H1 (cell line): Measurements from ENCODE around the gene CENPV. TPM values are rescaled to one million over a fixed set of nuclear protein-coding genes. Genes with fewer than 3 reads are reported as not detected.
A peak's percentile ranks its signal among the peaks of the same experiment; 100 is the strongest.

Source experiments
- CTCF ChIA-PET: fragments of 300-600 bp; sonication (Branson Sonifier 250); formaldehyde crosslinking; loops from one replicate; lab custom pipeline; 2021; ENCODE audit not compliant: partially characterized antibody; lab: Charles Lee
- POLR2A ChIA-PET: fragments of 300-600 bp; sonication (Branson Sonifier 250); formaldehyde crosslinking; loops from one replicate; lab custom pipeline; 2021; ENCODE audit warnings: inconsistent platforms; ENCODE audit not compliant: partially characterized antibody; lab: Charles Lee
- DNase-seq, 2 experiments: peaks; one replicate each; pipeline versions ENCODE4 v3.0.0 to v3.0.0-alpha.2; 2010 to 2022; ENCODE audit warnings: low spot score in 2 of 2, low read depth in 1 of 2, mixed read lengths in 1 of 2
- FAIRE-seq: peaks from 2 replicates; lab custom pipeline; 2011; peaks lifted over from hg19 to GRCh38; lab: Jason Lieb, UNC
- H2AFZ ChIP-seq: 2 replicates; pipeline ENCODE4 v1.8.1; 2012; ENCODE audit warnings: low read length, inconsistent platforms
- H2AK5ac ChIP-seq: 2 replicates; pipeline ENCODE4 v1.6.1; 2013; ENCODE audit warnings: low read depth, low read length
- H2BK120ac ChIP-seq: replicated peaks from 2 replicates; pipeline ENCODE3; 2013; ENCODE audit warnings: low read depth, low read length, inconsistent platforms
- H2BK12ac ChIP-seq: 2 replicates; pipeline ENCODE4 v1.6.1; 2013; ENCODE audit warnings: low read depth, low read length
- H2BK15ac ChIP-seq: 2 replicates; pipeline ENCODE4 v1.6.1; 2013; ENCODE audit warnings: low read length
- H2BK20ac ChIP-seq: 2 replicates; pipeline ENCODE4 v1.6.1; 2013; ENCODE audit warnings: low read length
- H2BK5ac ChIP-seq: 2 replicates; pipeline ENCODE4 v1.6.1; 2013; ENCODE audit warnings: low read depth, low read length
- H3K14ac ChIP-seq: 2 replicates; pipeline ENCODE4 v1.6.1; 2013; ENCODE audit warnings: inconsistent platforms; ENCODE audit not compliant: insufficient read length
- H3K18ac ChIP-seq: 2 replicates; pipeline ENCODE4 v1.6.1; 2013; ENCODE audit warnings: low read length; ENCODE audit errors: extremely low read depth
- H3K23ac ChIP-seq: 2 replicates; pipeline ENCODE4 v1.6.1; 2013; ENCODE audit warnings: inconsistent platforms; ENCODE audit not compliant: insufficient read length
- H3K23me2 ChIP-seq: 2 replicates; pipeline ENCODE4 v1.6.1; 2013; ENCODE audit warnings: low read depth, low read length
- H3K27ac ChIP-seq: 2 replicates; pipeline ENCODE4 v1.6.1; 2011; ENCODE audit warnings: low read depth, low read length, inconsistent platforms
- H3K27me3 ChIP-seq, 4 experiments: replicated peaks in 1 of 4; 1 replicate in 1 of 4; 2 replicates in 3 of 4; pipeline versions ENCODE4 v1.6.1 to v1.8.1; 2011 to 2013; ENCODE audit warnings: low read length in 3 of 4, mild to moderate bottlenecking in 3 of 4, inconsistent platforms in 2 of 4, mixed read lengths in 2 of 4, moderate library complexity in 1 of 4; ENCODE audit not compliant: control insufficient read depth in 3 of 4, insufficient read depth in 3 of 4; ENCODE audit errors: extremely low read depth in 1 of 4
- H3K36me3 ChIP-seq, 4 experiments: 2 replicates each; pipeline versions ENCODE4 v1.6.1 to v1.8.1; 2011 to 2013; ENCODE audit warnings: mild to moderate bottlenecking in 4 of 4, low read length in 3 of 4, moderate library complexity in 2 of 4, control low read depth in 1 of 4, inconsistent platforms in 1 of 4; ENCODE audit not compliant: insufficient read depth in 4 of 4, control insufficient read depth in 2 of 4
- H3K4ac ChIP-seq: replicated peaks from 2 replicates; pipeline ENCODE3; 2013; ENCODE audit warnings: low read length, low read depth, mixed read lengths, inconsistent platforms; ENCODE audit not compliant: insufficient read length
- H3K4me1 ChIP-seq, 4 experiments: replicated peaks in 1 of 4; 1 replicate in 1 of 4; 2 replicates in 3 of 4; pipeline versions ENCODE4 v1.6.1 to v1.8.1; 2011 to 2013; ENCODE audit warnings: low read length in 3 of 4, inconsistent platforms in 2 of 4, mixed read lengths in 1 of 4; ENCODE audit not compliant: insufficient read depth in 4 of 4, control insufficient read depth in 3 of 4
- H3K4me2 ChIP-seq, 2 experiments: 2 replicates each; pipeline versions ENCODE4 v1.6.1 to v1.8.1; 2011 to 2013; ENCODE audit warnings: low read depth in 2 of 2, low read length in 2 of 2, control low read depth in 1 of 2, inconsistent platforms in 1 of 2, mild to moderate bottlenecking in 1 of 2; ENCODE audit not compliant: insufficient read depth in 1 of 2
- H3K4me3 ChIP-seq, 4 experiments: fragments of 200-600, 300-600 bp in 1 of 4; sonication (generic), shearing (Covaris generic), sonication (Bioruptor Twin) in 1 of 4; 2 replicates each; pipeline versions ENCODE4 v1.5.1 to v1.8.1; 2011 to 2016; ENCODE audit warnings: low read length in 4 of 4, low read depth in 3 of 4, control low read depth in 2 of 4, inconsistent platforms in 2 of 4, mild to moderate bottlenecking in 2 of 4, mixed read lengths in 1 of 4, moderate library complexity in 1 of 4; ENCODE audit not compliant: insufficient read depth in 2 of 4; ENCODE audit errors: extremely low read depth in 1 of 4
- H3K56ac ChIP-seq: replicated peaks from 2 replicates; pipeline ENCODE3; 2013; ENCODE audit warnings: low read depth, mild to moderate bottlenecking, mixed read lengths, low read length, inconsistent platforms; ENCODE audit not compliant: insufficient read length
- H3K79me1 ChIP-seq: 2 replicates; pipeline ENCODE4 v1.6.1; 2013; ENCODE audit warnings: low read depth, low read length, control low read depth
- H3K79me2 ChIP-seq, 2 experiments: 2 replicates each; pipeline versions ENCODE4 v1.6.1 to v1.8.1; 2012 to 2013; ENCODE audit warnings: low read length in 2 of 2, mild to moderate bottlenecking in 2 of 2, inconsistent platforms in 1 of 2; ENCODE audit not compliant: insufficient read depth in 2 of 2, control insufficient read depth in 1 of 2
- H3K9ac ChIP-seq, 4 experiments: replicated peaks in 1 of 4; 1 replicate in 1 of 4; 2 replicates in 3 of 4; pipeline versions ENCODE4 v1.6.1 to v1.8.1; 2011 to 2013; ENCODE audit warnings: low read depth in 3 of 4, low read length in 3 of 4, control low read depth in 2 of 4, mild to moderate bottlenecking in 2 of 4, moderate library complexity in 2 of 4, inconsistent platforms in 1 of 4; ENCODE audit errors: extremely low read depth in 1 of 4
- H3K9me3 ChIP-seq, 2 experiments: 2 replicates each; pipeline versions ENCODE4 v1.6.1 to v1.8.1; 2012 to 2013; ENCODE audit warnings: mild to moderate bottlenecking in 2 of 2, moderate library complexity in 2 of 2, control low read depth in 1 of 2, inconsistent platforms in 1 of 2, low read depth in 1 of 2, low read length in 1 of 2, mixed read lengths in 1 of 2; ENCODE audit not compliant: insufficient read depth in 2 of 2
- H4K20me1 ChIP-seq, 2 experiments: replicated peaks in 1 of 2; 2 replicates each; pipeline versions ENCODE3 to v1.8.1; 2011 to 2013; ENCODE audit warnings: inconsistent platforms in 2 of 2, low read length in 2 of 2, mild to moderate bottlenecking in 1 of 2; ENCODE audit not compliant: insufficient read depth in 2 of 2, control insufficient read depth in 1 of 2
- H4K5ac ChIP-seq: 2 replicates; pipeline ENCODE4 v1.6.1; 2013; ENCODE audit warnings: low read length, low read depth, mixed read lengths, inconsistent platforms; ENCODE audit not compliant: insufficient read length
- H4K8ac ChIP-seq: 2 replicates; pipeline ENCODE4 v1.8.0; 2013; ENCODE audit warnings: mild to moderate bottlenecking, moderate library complexity, low read length, inconsistent platforms; ENCODE audit not compliant: insufficient read depth; ENCODE audit errors: extremely low read depth
- H4K91ac ChIP-seq: replicated peaks from 2 replicates; pipeline ENCODE3; 2013; ENCODE audit warnings: low read length, mixed read lengths, inconsistent platforms; ENCODE audit not compliant: insufficient read length
- POLR2A ChIP-seq, 2 experiments: IDR thresholded peaks; 1 replicate in 1 of 2; 2 replicates in 1 of 2; pipeline ENCODE4 v1.6.1; 2011; ENCODE audit warnings: low read depth in 2 of 2, low read length in 2 of 2, mild to moderate bottlenecking in 2 of 2; ENCODE audit errors: control extremely low read depth in 1 of 2
- RBBP5 ChIP-seq: IDR thresholded peaks from 2 replicates; pipeline ENCODE4 v1.7.1; 2012; ENCODE audit warnings: low read depth, mild to moderate bottlenecking, inconsistent platforms, low read length, moderate library complexity, borderline replicate concordance
- RFX5 ChIP-seq: IDR thresholded peaks from 2 replicates; pipeline ENCODE4 v1.6.1; 2011; ENCODE audit warnings: low read depth, low read length, improper control_type of control experiment, borderline replicate concordance
- SIN3A ChIP-seq, 2 experiments: IDR thresholded peaks in 1 of 2; conservative IDR thresholded peaks in 1 of 2; 2 replicates each; pipeline ENCODE4 v1.6.1; 2011 to 2012; ENCODE audit warnings: low read length in 2 of 2, improper control_type of control experiment in 1 of 2, low read depth in 1 of 2, mild to moderate bottlenecking in 1 of 2
- SP2 ChIP-seq: IDR thresholded peaks from 2 replicates; pipeline ENCODE4 v1.6.1; 2012; ENCODE audit warnings: mild to moderate bottlenecking, low read length, inconsistent platforms
- TCF12 ChIP-seq: IDR thresholded peaks from 2 replicates; pipeline ENCODE4 v1.6.1; 2011; ENCODE audit warnings: low read depth, mild to moderate bottlenecking, low read length
- WGBS, 2 experiments: shearing (Covaris generic) in 1 of 2; methylation state at CpG; one replicate each; pipeline versions ENCODE4 v1.1.6 to v1.1.7; 2013 to 2015; ENCODE audit warnings: low lambda C conversion rate in 2 of 2, mixed read lengths in 2 of 2, inconsistent platforms in 1 of 2, low coverage in 1 of 2, missing lambda C conversion rate in 1 of 2; ENCODE audit not compliant: insufficient replicate concordance in 2 of 2, insufficient coverage in 1 of 2, insufficient read length in 1 of 2; ENCODE audit errors: extremely low coverage in 1 of 2, missing lambda C conversion rate in 1 of 2; 5-methylcytosine and 5-hydroxymethylcytosine counted together
- polyA plus RNA-seq, 7 experiments: library from polyadenylated mRNA; depleted of rRNA in 3 of 7; stranded (reverse) in 5 of 7; unstranded in 2 of 7; fragments of >200 nt in 5 of 7; fragments of 200-250 nt in 2 of 7; gene quantifications; 1 replicate in 5 of 7; 2 replicates in 1 of 7; 4 replicates in 1 of 7; pipeline versions ENCODE4 v1.2.1 to v1.2.3, GENCODE V29; 2011 to 2013; ENCODE audit warnings: missing spikeins in 2 of 7, mixed read lengths in 2 of 7
- total RNA-seq: library from RNA; stranded (reverse); fragmentation: NEBNext Ultra II Directional; extraction: Animal tissue kit (Norgen Biotek cat#: 25700); gene quantifications from 2 replicates; pipeline ENCODE4 v1.2.1, GENCODE V29; 2021

The CENPV gene
- total and polyA plus RNA-seq, 2 of the 8 experiments (the other 6 are each of a cell fraction or from before 2014, with no cell fraction given), result 249 to 260 TPM

- 11% methylated on average over 10 of the region's 10 CpGs; no CpG with 5 or more reads in 1 of the 2 experiments for WGBS, 2 experiments
- no peak overlapping the region for H2BK15ac ChIP-seq
- no peak overlapping the region for H4K5ac ChIP-seq
- no peak for DNase-seq
- TF ChIP-seq POLR2A (IDR thresholded peaks at IDR 0.05; ENCODE audit: control extremely low read depth in 1 of 2, low read depth in 2 of 2, low read length in 2 of 2), result no peak
- no peak for TF ChIP-seq SIN3A (conservative IDR thresholded peaks at IDR 0.05 in 1 of 2, IDR thresholded peaks at IDR 0.05 in 1 of 2; ENCODE audit: low read depth in 1 of 2, low read length in 2 of 2)
- TF ChIP-seq SP2, result no peak
- TF ChIP-seq RFX5, result no peak
- no peak for TF ChIP-seq RBBP5
- TF ChIP-seq TCF12, result no peak
- no peak overlapping the region for H2BK12ac ChIP-seq
- no peaks in the 10 kb centered on the region for H3K79me1 ChIP-seq
- H3K14ac ChIP-seq, result no peak overlapping the region
- H3K23me2 ChIP-seq, result peaks cover 2% of the 10 kb centered on the region; the same call in 1 of the 2 replicates
- FAIRE-seq, result no peak
- no peaks in the 10 kb centered on the region; a peak in 1 of 7 replicates for H3K27me3 ChIP-seq
- H3K4me1 ChIP-seq, result 0 out of 7 replicates have a peak, but pooled peaks cover 0 to 2% (median 0%) of the 10 kb centered on the region in 4 experiments
- no peaks in the 10 kb centered on the region for H3K9me3 ChIP-seq
- H2BK20ac ChIP-seq, result no peak overlapping the region
- CTCF ChIA-PET, result interaction anchor here (0.9 to 5.7 kb wide), 5 partner anchors 9 to 133 kb away, joined by 3 to 44 read pairs (median 5); no protein-coding TSS in a partner anchor
- H3K23ac ChIP-seq, result no peak overlapping the region
- no peak overlapping the region for H2BK5ac ChIP-seq
- peak overlapping the region; percentile 84 to 96 (median 91) for H3K9ac ChIP-seq
- H3K4me2 ChIP-seq, result peak overlapping the region; percentile 66 to 78
- H4K8ac ChIP-seq, result no peak overlapping the region
- peak overlapping the region; percentile 55; the same call in 1 of the 2 replicates for H3K27ac ChIP-seq
- H2BK120ac ChIP-seq, result no peak overlapping the region
- H2AK5ac ChIP-seq, result no peak overlapping the region
- H3K79me2 ChIP-seq, result peaks cover 0 to 34% of the 10 kb centered on the region in 2 experiments; a peak in 2 of 4 replicates
- peak overlapping the region; percentile 78 to 95 (median 86) for H3K4me3 ChIP-seq
- H3K56ac ChIP-seq, result no peak overlapping the region
- POLR2A ChIA-PET, result interaction anchor here (0.9 to 6.7 kb wide), 17 partner anchors 10 to 151 kb away, joined by 3 to 71 read pairs (median 5); partner anchors contain the start of genes NCOR1, PIGL and UBB
- H2AFZ ChIP-seq, result no peak overlapping the region
- H4K91ac ChIP-seq, result no peak overlapping the region
- no peak overlapping the region for H3K4ac ChIP-seq
- H3K36me3 ChIP-seq, result peaks cover 20 to 29% (median 24%) of the 10 kb centered on the region in 4 experiments
- peak overlapping the region; percentile 51; the same call in 1 of the 2 replicates for H3K18ac ChIP-seq
- H4K20me1 ChIP-seq, result peaks cover 0 to 3% of the 10 kb centered on the region in 2 experiments
These were observed 1.4 kb downstream of the CENPV start for GRCh38 chr17:16351831-16352230.
